EL (cell line): ENCODE results near the gene SEC11C.
A peak's percentile ranks its signal among the peaks of the same experiment; 100 is the strongest.
"Not testable (repeated sequence)": the region's sequence is repeated elsewhere in the genome, so short reads cannot be mapped to it uniquely, and the experiment has no call there.

Source experiments
- DNase-seq: peaks from one replicate; pipeline ENCODE4 v3.0.0-alpha.2; 2016

The SEC11C gene

GRCh38 chr18:59139615-59140301 lies at the start of gene SEC11C:
TSS of gene SEC11C (plus strand) at chr18:59139884. CDS start at chr18:59139949, 65 bp downstream.
- peak; percentile 98 for DNase-seq

- DNase-seq, result no peak
Measured at GRCh38 chr18:59090966-59091603, 48.6 kb upstream of the SEC11C start.

GRCh38 chr18:59093668-59094067 lies 46.0 kb upstream of the SEC11C start:
- DNase-seq, result no peak

- no peak for DNase-seq
Measured at GRCh38 chr18:59094569-59094968, 45.1 kb upstream of the SEC11C start.

- DNase-seq, result no peak
Measured at GRCh38 chr18:59096098-59096789, 43.4 kb upstream of the SEC11C start.

GRCh38 chr18:59101830-59102414 lies 37.8 kb upstream of the SEC11C start:
- DNase-seq, result no peak

GRCh38 chr18:59109375-59109774 lies 30.3 kb upstream of the SEC11C start:
- peak; percentile 27 for DNase-seq

GRCh38 chr18:59114160-59114559 lies 25.5 kb upstream of the SEC11C start:
- peak; percentile 27 for DNase-seq

GRCh38 chr18:59123588-59124369 lies 15.9 kb upstream of the SEC11C start:
- peak; percentile 82 for DNase-seq

- no peak for DNase-seq
Measured at GRCh38 chr18:59124370-59124704, 15.3 kb upstream of the SEC11C start.

- DNase-seq, result no peak
Measured at GRCh38 chr18:59127047-59127446, 12.6 kb upstream of the SEC11C start.

- DNase-seq, result no peak
Measured at GRCh38 chr18:59129951-59130703, 9.6 kb upstream of the SEC11C start.

GRCh38 chr18:59132810-59133465 lies 6.7 kb upstream of the SEC11C start:
- no peak for DNase-seq

- DNase-seq, result peak; percentile 87
Measured at GRCh38 chr18:59139291-59139614, 431 bp upstream of the SEC11C start.

GRCh38 chr18:59140302-59140885 lies 710 bp downstream of the SEC11C start:
- peak; percentile 40 for DNase-seq

GRCh38 chr18:59141294-59142068 lies 1.8 kb downstream of the SEC11C start:
- no peak for DNase-seq

- no peak for DNase-seq
Measured at GRCh38 chr18:59142274-59142673, 2.6 kb downstream of the SEC11C start.

GRCh38 chr18:59142800-59143416 lies 3.2 kb downstream of the SEC11C start:
- DNase-seq, result not testable (repeated sequence)

- peak; percentile 4 for DNase-seq
Measured at GRCh38 chr18:59143441-59143840, 3.8 kb downstream of the SEC11C start.

- no peak for DNase-seq
Measured at GRCh38 chr18:59144483-59144882, 4.8 kb downstream of the SEC11C start.
